Astrocyte (in vitro differentiated cells and primary cell): ENCODE measurements around the gene SIRPG. TPM values are rescaled to one million over a fixed set of nuclear protein-coding genes. Genes with fewer than 3 reads are reported as not detected.

Experiments used
- DNase-seq: peaks from one replicate; pipeline ENCODE4 v3.0.0-alpha.2; 2010; ENCODE audit warnings: low read depth
- FAIRE-seq: peaks from 2 replicates; lab custom pipeline; 2011; peaks lifted over from hg19 to GRCh38; lab: Jason Lieb, UNC
- H2AFZ ChIP-seq: 2 replicates; pipeline ENCODE4 v1.6.0; 2012; ENCODE audit warnings: low read depth, low read length, inconsistent platforms
- H3K27ac ChIP-seq: 2 replicates; pipeline ENCODE4 v1.5.1; 2011; ENCODE audit warnings: low read depth, low read length, inconsistent platforms
- H3K27me3 ChIP-seq: 2 replicates; pipeline ENCODE4 v1.6.0; 2011; ENCODE audit warnings: low read length, inconsistent platforms; ENCODE audit not compliant: insufficient read depth
- H3K36me3 ChIP-seq: 2 replicates; pipeline ENCODE4 v1.5.1; 2011; ENCODE audit warnings: low read length, inconsistent platforms; ENCODE audit not compliant: insufficient read depth
- H3K4me1 ChIP-seq: 2 replicates; pipeline ENCODE4 v1.5.1; 2011; ENCODE audit warnings: low read length, inconsistent platforms; ENCODE audit not compliant: insufficient read depth
- H3K4me2 ChIP-seq: 2 replicates; pipeline ENCODE4 v1.6.0; 2012; ENCODE audit warnings: low read length, inconsistent platforms
- H3K4me3 ChIP-seq: 2 replicates; pipeline ENCODE4 v1.5.1; 2011; ENCODE audit warnings: low read depth, mild to moderate bottlenecking, low read length, inconsistent platforms; ENCODE audit not compliant: insufficient read depth
- H3K79me2 ChIP-seq: 2 replicates; pipeline ENCODE4 v1.6.0; 2012; ENCODE audit warnings: mild to moderate bottlenecking, low read length, inconsistent platforms; ENCODE audit not compliant: insufficient read depth
- H3K9ac ChIP-seq: 2 replicates; pipeline ENCODE4 v1.6.0; 2012; ENCODE audit warnings: mild to moderate bottlenecking, low read length, inconsistent platforms
- H3K9me3 ChIP-seq: 2 replicates; pipeline ENCODE4 v1.5.1; 2012; ENCODE audit warnings: low read depth, mild to moderate bottlenecking, low read length, inconsistent platforms; ENCODE audit not compliant: insufficient read depth
- H4K20me1 ChIP-seq: 2 replicates; pipeline ENCODE4 v1.6.0; 2012; ENCODE audit warnings: low read length, inconsistent platforms; ENCODE audit not compliant: insufficient read depth
- H3K27ac Mint-ChIP-seq: one replicate; pipeline ENCODE4 v1.8.0; 2021; ENCODE audit warnings: mild to moderate bottlenecking, mixed read lengths; ENCODE audit not compliant: unreplicated experiment
- H3K27me3 Mint-ChIP-seq: one replicate; pipeline ENCODE4 v1.8.0; 2021; ENCODE audit warnings: low read depth, mixed read lengths; ENCODE audit not compliant: unreplicated experiment
- H3K36me3 Mint-ChIP-seq: one replicate; pipeline ENCODE4 v1.8.0; 2021; ENCODE audit warnings: low read depth, mixed read lengths; ENCODE audit not compliant: unreplicated experiment
- H3K4me1 Mint-ChIP-seq: one replicate; pipeline ENCODE4 v1.8.0; 2021; ENCODE audit warnings: low read depth, mixed read lengths; ENCODE audit not compliant: unreplicated experiment
- H3K4me3 Mint-ChIP-seq: one replicate; pipeline ENCODE4 v1.8.0; 2021; ENCODE audit warnings: mild to moderate bottlenecking, moderate library complexity, mixed read lengths; ENCODE audit not compliant: unreplicated experiment
- H3K9me3 Mint-ChIP-seq: one replicate; pipeline ENCODE4 v1.8.0; 2021; ENCODE audit warnings: mild to moderate bottlenecking, mixed read lengths; ENCODE audit not compliant: unreplicated experiment
- CTCF ChIP-seq: IDR thresholded peaks from 2 replicates; pipeline ENCODE4 v1.5.1; 2011; ENCODE audit warnings: low read depth, mild to moderate bottlenecking, inconsistent platforms, low read length, moderate library complexity; ENCODE audit not compliant: insufficient read depth
- EZH2 ChIP-seq: IDR thresholded peaks from 2 replicates; pipeline ENCODE4 v1.6.1; 2012; ENCODE audit warnings: mild to moderate bottlenecking, low read length, inconsistent platforms; ENCODE audit not compliant: insufficient read depth
- total RNA-seq: library from RNA; stranded (reverse); gene quantifications from 2 replicates; pipeline ENCODE4 v1.2.1, GENCODE V29; 2021

SIRPG gene
- total RNA-seq, 1 donor from 2014 or later = not detected

DNA sequence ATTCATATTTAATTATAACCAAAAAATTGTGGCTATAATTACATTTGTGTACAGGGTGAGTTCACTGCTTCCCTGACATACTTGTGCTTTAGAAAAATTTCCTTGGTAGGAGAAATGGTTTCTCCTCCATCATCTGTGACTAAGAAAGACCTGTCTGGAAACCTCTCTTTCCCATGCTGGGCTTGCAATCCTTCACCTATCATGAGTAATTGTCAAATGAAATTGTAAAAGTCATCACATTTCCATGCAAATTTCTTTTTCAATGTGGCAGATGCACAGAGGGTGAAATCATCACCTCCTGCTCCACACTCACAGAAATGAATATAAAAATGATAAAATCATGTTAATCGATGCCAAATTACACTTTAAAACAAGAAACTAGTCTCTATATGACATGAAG is 36.3 kb downstream of the SIRPG start:
- no peak for FAIRE-seq
- no peak overlapping the region for H3K4me3 Mint-ChIP-seq
- no peak overlapping the region for H3K4me3 ChIP-seq

GRCh38 chr20:1619861-1620444 is 37.6 kb downstream of the SIRPG start, which contains the start of gene SIRPB1:
Gene SIRPB1, minus strand, starts transcription at chr20:1620009. Its CDS starts 65 bp downstream, at chr20:1619944.
- peaks cover 4% of the 10 kb centered on the region for H3K4me1 Mint-ChIP-seq
- no peak within 1 kb of the TSS for H3K4me3 Mint-ChIP-seq
- no peaks in the 10 kb centered on the region for H3K27me3 ChIP-seq
- H3K27me3 Mint-ChIP-seq = peaks cover 2% of the 10 kb centered on the region
- no peak within 1 kb of the TSS for H3K9ac ChIP-seq
- peaks cover 9% of the 10 kb centered on the region for H3K9me3 Mint-ChIP-seq
- no peaks in the 10 kb centered on the region for H3K79me2 ChIP-seq
- H4K20me1 ChIP-seq = no peaks in the 10 kb centered on the region
- H3K27ac Mint-ChIP-seq = no peak within 1 kb of the TSS
- TF ChIP-seq EZH2 (no peak), CTCF (no peak)
- no peak within 1 kb of the TSS for H3K4me3 ChIP-seq
- DNase-seq = no peak
- no peak within 1 kb of the TSS for H2AFZ ChIP-seq
- H3K36me3 Mint-ChIP-seq = no peaks in the 10 kb centered on the region
- no peaks in the 10 kb centered on the region for H3K36me3 ChIP-seq
- H3K9me3 ChIP-seq = no peaks in the 10 kb centered on the region
- no peaks in the 10 kb centered on the region for H3K4me1 ChIP-seq
- no peak within 1 kb of the TSS for H3K27ac ChIP-seq
- FAIRE-seq = no peak
- no peak within 1 kb of the TSS for H3K4me2 ChIP-seq

More for the DNA sequence above, 36.3 kb downstream of the SIRPG start:
- H3K27ac Mint-ChIP-seq = no peak overlapping the region
- no peaks in the 10 kb centered on the region for H3K36me3 Mint-ChIP-seq
- H3K9me3 Mint-ChIP-seq = peaks cover 9% of the 10 kb centered on the region
- H3K9ac ChIP-seq = no peak overlapping the region
- no peaks in the 10 kb centered on the region for H3K79me2 ChIP-seq
- H3K4me1 Mint-ChIP-seq = peaks cover 4% of the 10 kb centered on the region
- H3K36me3 ChIP-seq = no peaks in the 10 kb centered on the region
- peaks cover 5% of the 10 kb centered on the region for H3K27me3 Mint-ChIP-seq
- H4K20me1 ChIP-seq = no peaks in the 10 kb centered on the region
- TF ChIP-seq EZH2 = no peak
- no peak for TF ChIP-seq CTCF
- no peaks in the 10 kb centered on the region for H3K9me3 ChIP-seq
- H2AFZ ChIP-seq = no peak overlapping the region
- no peaks in the 10 kb centered on the region for H3K27me3 ChIP-seq
- no peak overlapping the region for H3K27ac ChIP-seq
- H3K4me2 ChIP-seq = no peak overlapping the region
- H3K4me1 ChIP-seq = no peaks in the 10 kb centered on the region
- DNase-seq = no peak

GRCh38 chr20:1618954-1619540 is 38.5 kb downstream of the SIRPG start:
- no peaks in the 10 kb centered on the region for H3K36me3 ChIP-seq
- FAIRE-seq (no peak), DNase-seq (no peak)
- no peak overlapping the region for H3K4me3 Mint-ChIP-seq
- no peaks in the 10 kb centered on the region for H3K79me2 ChIP-seq
- no peaks in the 10 kb centered on the region for H3K36me3 Mint-ChIP-seq
- no peak overlapping the region for H3K4me2 ChIP-seq
- no peak overlapping the region for H3K9ac ChIP-seq
- no peak overlapping the region for H2AFZ ChIP-seq
- H3K27ac ChIP-seq = no peak overlapping the region
- no peak for TF ChIP-seq CTCF
- TF ChIP-seq EZH2 = no peak
- peaks cover 5% of the 10 kb centered on the region for H3K27me3 Mint-ChIP-seq
- peaks cover 9% of the 10 kb centered on the region for H3K9me3 Mint-ChIP-seq
- H3K4me3 ChIP-seq = no peak overlapping the region
- no peak overlapping the region for H3K27ac Mint-ChIP-seq
- no peaks in the 10 kb centered on the region for H3K27me3 ChIP-seq
- no peaks in the 10 kb centered on the region for H3K4me1 ChIP-seq
- no peaks in the 10 kb centered on the region for H3K4me1 Mint-ChIP-seq
- no peaks in the 10 kb centered on the region for H3K9me3 ChIP-seq
- no peaks in the 10 kb centered on the region for H4K20me1 ChIP-seq
